Adrenal gland (tissue), 12 donors: ENCODE measurements around the gene GDPD2. TPM values are rescaled to one million over a fixed set of nuclear protein-coding genes. Genes with fewer than 3 reads are reported as not detected.

Source experiments
- DNase-seq, 7 donors: peaks; one replicate each; pipeline ENCODE4 v3.0.0-alpha.2; 2019 to 2020
- H3K27ac ChIP-seq, 5 donors: fragments of 200-600 bp; sonication (generic) in 4 of 5; 1 replicate in 3 of 5; 2 replicates in 2 of 5; pipeline versions ENCODE4 v1.5.1 to v1.8.0; 2016 to 2020; ENCODE audit warnings: mild to moderate bottlenecking in 1 of 5
- H3K27me3 ChIP-seq: fragments of 200-600 bp; 2 replicates; pipeline ENCODE4 v1.8.0; 2021
- H3K36me3 ChIP-seq, 2 donors: fragments of 200-600 bp; replicated peaks in 1 of 2; 1 replicate in 1 of 2; 2 replicates in 1 of 2; pipeline versions ENCODE4 v1.5.1 to v1.8.0; 2018 to 2022
- H3K4me1 ChIP-seq, 2 donors: fragments of 200-600 bp; replicated peaks in 1 of 2; 1 replicate in 1 of 2; 2 replicates in 1 of 2; pipeline versions ENCODE4 v1.5.1 to v1.8.0; 2018 to 2021
- H3K4me3 ChIP-seq, 4 donors: fragments of 200-600 bp; sonication (generic) in 3 of 4; one replicate each; pipeline ENCODE4 v1.5.1; 2016 to 2018
- H3K9me3 ChIP-seq, 3 donors: fragments of 200-600 bp; sonication (generic) in 1 of 3; replicated peaks in 1 of 3; 1 replicate in 2 of 3; 2 replicates in 1 of 3; pipeline versions ENCODE4 v1.5.1 to v1.8.0; 2016 to 2021
- CTCF ChIP-seq, 6 experiments: fragments of 450-650 bp in 4 of 6; fragments of 200-600 bp in 2 of 6; sonication (generic) in 1 of 6; IDR thresholded peaks; 1 replicate in 5 of 6; 2 replicates in 1 of 6; pipeline versions ENCODE4 v1.5.1 to v1.8.0; 2016 to 2021; ENCODE audit warnings: antibody characterized with exemption in 6 of 6, mild to moderate bottlenecking in 2 of 6, moderate library complexity in 1 of 6
- POLR2A ChIP-seq, 2 donors: fragments of 450-650 bp; IDR thresholded peaks; one replicate each; pipeline ENCODE4 v1.6.1; 2017; ENCODE audit warnings: antibody characterized with exemption in 2 of 2, mild to moderate bottlenecking in 2 of 2, moderate library complexity in 1 of 2
- WGBS, 4 donors: extraction: QIAGEN DNeasy Blood & Tissue Kit in 2 of 4; methylation state at CpG; one replicate each; pipeline versions ENCODE4 v1.1.5 to v1.1.7; 2013 to 2017; 5-methylcytosine and 5-hydroxymethylcytosine counted together
- intact Hi-C, 2 donors: fragments of 100-400 bp; cut with DNase I; formaldehyde crosslinking; loops; one replicate each; pipeline versions ENCODE4 v1.14.1 to v1.15.0; 2022 to 2023
- polyA plus RNA-seq, 3 donors: library from polyadenylated mRNA; stranded (reverse); fragments of 200-250 nt in 2 of 3; fragments of 350-450 nt in 1 of 3; fragmentation: Illumina TruSeq in 1 of 3; extraction: RNeasy Lipid Tissue Mini Kit (QIAGEN cat#74804) in 1 of 3; gene quantifications; one replicate each; pipeline ENCODE4 v1.2.3, GENCODE V29; 2013 to 2014
- total RNA-seq, 9 donors: library from RNA; depleted of rRNA in 4 of 9; stranded (reverse); fragments of >200 nt in 4 of 9; fragments of 120-200 nt in 1 of 9; fragmentation: NEBNext Ultra II Directional in 1 of 9; extraction: Animal tissue kit (Norgen Biotek cat#: 25700) in 1 of 9; gene quantifications; one replicate each; pipeline versions ENCODE4 v1.1.0 to v1.2.4, GENCODE V29; 2013 to 2023
- donor health status: healthy with polysubstance abuse.
- donor health status: Bipolar disorder and iron deficiency.
- donor health status: DM: yes; HTN: yes; CAD: no.
- donor health status: DM: no; HTN: no; CAD: no.
- donor health status: DM: no; HTN: no; CAD: no.
- donor health status: DM: yes; HTN: yes; CAD: no.

GDPD2 gene
- total and polyA plus RNA-seq, 12 donors = 0.05 TPM; not detected in 11

- no peaks in the 10 kb centered on the region for H3K9me3 ChIP-seq
- intact Hi-C loops = no loop called here
- no peaks in the 10 kb centered on the region for H3K4me1 ChIP-seq
- H3K27ac ChIP-seq = no peak overlapping the region
- no peaks in the 10 kb centered on the region for H3K27me3 ChIP-seq
- DNase-seq = no peak
- no peak overlapping the region for H3K4me3 ChIP-seq
- H3K36me3 ChIP-seq = no peaks in the 10 kb centered on the region
- TF ChIP-seq POLR2A (IDR thresholded peaks at IDR 0.05) = no peak
- no peak for TF ChIP-seq CTCF (IDR thresholded peaks at IDR 0.05)
Measured at GRCh38 chrX:70466968-70467367, 43.9 kb downstream of the GDPD2 start.

GRCh38 chrX:70468709-70469108 is 45.6 kb downstream of the GDPD2 start:
- 60 to 97% (median 80%) methylated on average over 1 of the region's 1 CpG for WGBS, 4 donors
- intact Hi-C loops = no loop called here
- no peak overlapping the region for H3K4me3 ChIP-seq
- H3K9me3 ChIP-seq = no peaks in the 10 kb centered on the region
- no peak overlapping the region for H3K27ac ChIP-seq
- no peaks in the 10 kb centered on the region for H3K4me1 ChIP-seq
- no peak for TF ChIP-seq POLR2A (IDR thresholded peaks at IDR 0.05)
- no peak for TF ChIP-seq CTCF (IDR thresholded peaks at IDR 0.05)
- no peaks in the 10 kb centered on the region for H3K36me3 ChIP-seq
- no peak for DNase-seq
- no peaks in the 10 kb centered on the region for H3K27me3 ChIP-seq

GRCh38 chrX:70470850-70471289 is 47.8 kb downstream of the GDPD2 start:
- Histone ChIP-seq H3K36me3 (no peaks in the 10 kb centered on the region), H3K4me1 (no peaks in the 10 kb centered on the region), H3K27me3 (no peaks in the 10 kb centered on the region), H3K27ac (no peak overlapping the region), H3K4me3 (no peak overlapping the region), H3K9me3 (no peaks in the 10 kb centered on the region)
- TF ChIP-seq CTCF (IDR thresholded peaks at IDR 0.05) (no peak), POLR2A (IDR thresholded peaks at IDR 0.05) (no peak)
- no peak for DNase-seq
- WGBS, 4 donors = 75 to 86% (median 84%) methylated on average over 3 of the region's 3 CpGs
- intact Hi-C loops = no loop called here

GRCh38 chrX:70476166-70476933 is 53.2 kb downstream of the GDPD2 start:
- intact Hi-C loops = no loop called here
- Histone ChIP-seq H3K27ac (no peak overlapping the region), H3K36me3 (no peaks in the 10 kb centered on the region), H3K27me3 (no peaks in the 10 kb centered on the region), H3K9me3 (no peaks in the 10 kb centered on the region), H3K4me1 (no peaks in the 10 kb centered on the region), H3K4me3 (no peak overlapping the region)
- DNase-seq = no peak
- 67 to 98% (median 82%) methylated on average over 4 to 5 of the region's 5 CpGs for WGBS, 4 donors
- TF ChIP-seq CTCF (IDR thresholded peaks at IDR 0.05) (no peak), POLR2A (IDR thresholded peaks at IDR 0.05) (no peak)
